Heart left ventricle (tissue), 13 donors: ENCODE measurements around the gene CCDC178.

Experiments
- POLR2A ChIP-seq, 2 donors: fragments of 450-650 bp; IDR thresholded peaks; one replicate each; pipeline ENCODE4 v1.6.1; 2017; ENCODE audit warnings: antibody characterized with exemption in 2 of 2, mild to moderate bottlenecking in 2 of 2, moderate library complexity in 2 of 2
- TF ChIP-seq, protein P1 (sequence below), 12 donors: fragments of 200-600 bp; sonication (generic) in 4 of 12; IDR thresholded peaks; one replicate each; pipeline versions ENCODE4 v1.5.0 to v1.8.0; 2018 to 2022; ENCODE audit warnings: antibody characterized with exemption in 12 of 12, mild to moderate bottlenecking in 5 of 12
- donor health status: ischemic (EF 13 %, LVEDD 7.1; RV severe dilation, severe dysfunction).
- donor health status: DM: no; HTN: yes; CAD: no.
- donor health status: DM: no; HTN: no; CAD: no.
- donor health status: ischemic (EF 25% LVEDD 6.9; RV normal size, moderate dysfunction).
- donor health status: ischemic (EF 25% LVEDD 5.7; RV mildly dilated, moderate dysfunction).
- donor health status: ischemic (EF 35%, LVEDD 5.7; RV mildly dilated, moderate dysfunction).
- donor health status: nonischemic (EF 11% LVEDD 7.7; RV severe dilation, severe dysfunction).
- donor health status: DM: yes; HTN: yes; CAD: no.
- donor health status: PGD.
- donor health status: ischemic (EF 29% LVEDD 5.4; RV normal size, mild dysfunction).
- donor health status: nonischemic (EF 23%, LVEDD 6.1; RV moderate dilation, normal function).

DNA sequence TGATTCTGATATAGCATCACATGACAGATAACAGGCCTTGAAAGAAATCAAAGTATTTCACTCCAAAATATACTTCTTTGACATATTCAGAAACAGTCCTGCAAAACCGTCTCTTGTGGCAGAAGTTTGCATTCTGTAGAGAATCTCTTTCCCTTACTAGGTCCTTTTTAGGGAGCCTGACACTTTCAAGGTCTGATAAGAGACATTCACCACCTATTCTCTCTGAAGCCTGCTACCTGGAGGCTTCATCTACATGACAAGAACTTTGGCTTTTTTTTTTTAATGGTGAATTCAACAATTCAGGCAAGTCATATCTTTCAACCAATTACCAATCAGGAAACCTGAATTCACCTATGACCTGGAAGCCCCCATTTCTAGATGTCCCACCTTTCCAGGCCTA, 83.8 kb downstream of the CCDC178 start:
- TF ChIP-seq, protein P1, sequence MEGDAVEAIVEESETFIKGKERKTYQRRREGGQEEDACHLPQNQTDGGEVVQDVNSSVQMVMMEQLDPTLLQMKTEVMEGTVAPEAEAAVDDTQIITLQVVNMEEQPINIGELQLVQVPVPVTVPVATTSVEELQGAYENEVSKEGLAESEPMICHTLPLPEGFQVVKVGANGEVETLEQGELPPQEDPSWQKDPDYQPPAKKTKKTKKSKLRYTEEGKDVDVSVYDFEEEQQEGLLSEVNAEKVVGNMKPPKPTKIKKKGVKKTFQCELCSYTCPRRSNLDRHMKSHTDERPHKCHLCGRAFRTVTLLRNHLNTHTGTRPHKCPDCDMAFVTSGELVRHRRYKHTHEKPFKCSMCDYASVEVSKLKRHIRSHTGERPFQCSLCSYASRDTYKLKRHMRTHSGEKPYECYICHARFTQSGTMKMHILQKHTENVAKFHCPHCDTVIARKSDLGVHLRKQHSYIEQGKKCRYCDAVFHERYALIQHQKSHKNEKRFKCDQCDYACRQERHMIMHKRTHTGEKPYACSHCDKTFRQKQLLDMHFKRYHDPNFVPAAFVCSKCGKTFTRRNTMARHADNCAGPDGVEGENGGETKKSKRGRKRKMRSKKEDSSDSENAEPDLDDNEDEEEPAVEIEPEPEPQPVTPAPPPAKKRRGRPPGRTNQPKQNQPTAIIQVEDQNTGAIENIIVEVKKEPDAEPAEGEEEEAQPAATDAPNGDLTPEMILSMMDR (IDR thresholded peaks at IDR 0.05) = no peak
- no peak for TF ChIP-seq POLR2A (IDR thresholded peaks at IDR 0.05)
